Breast epithelium (tissue), 3 donors: ENCODE measurements around the gene H19.

ENCODE experiments used
- CTCF ChIP-seq, 3 donors: fragments of 450-650 bp; IDR thresholded peaks; one replicate each; pipeline ENCODE4 v1.5.1; 2016 to 2017; ENCODE audit warnings: antibody characterized with exemption in 3 of 3, mild to moderate bottlenecking in 3 of 3, moderate library complexity in 3 of 3
- POLR2A ChIP-seq: fragments of 450-650 bp; IDR thresholded peaks from one replicate; pipeline ENCODE4 v1.6.1; 2016; ENCODE audit warnings: antibody characterized with exemption, mild to moderate bottlenecking, moderate library complexity
- POLR2AphosphoS5 ChIP-seq, 3 donors: sonication (generic); formaldehyde crosslinking; IDR thresholded peaks; one replicate each; pipeline ENCODE4 v1.6.1; 2017; ENCODE audit warnings: antibody characterized with exemption in 3 of 3

- TF ChIP-seq CTCF (IDR thresholded peaks at IDR 0.05): no peak
- TF ChIP-seq POLR2AphosphoS5 (IDR thresholded peaks at IDR 0.05): no peak
- TF ChIP-seq POLR2A: no peak
Measured at GRCh38 chr11:1990872-1991578, 6.6 kb downstream of the H19 start.
